IPS-20b (cell line): ENCODE data around the gene PCDHB13.
"Not testable (repeated sequence)": the region's sequence is repeated elsewhere in the genome, so short reads cannot be mapped to it uniquely, and the experiment has no call there.

Experiments
- H3K27ac ChIP-seq: one replicate; pipeline ENCODE4 v1.5.1; 2013; ENCODE audit warnings: low read length
- H3K27me3 ChIP-seq: 2 replicates; pipeline ENCODE4 v1.6.1; 2013; ENCODE audit warnings: mild to moderate bottlenecking, low read length, inconsistent platforms; ENCODE audit not compliant: insufficient read depth
- H3K36me3 ChIP-seq: 2 replicates; pipeline ENCODE4 v1.6.1; 2013; ENCODE audit warnings: low read depth, mild to moderate bottlenecking, inconsistent platforms, low read length, moderate library complexity; ENCODE audit not compliant: insufficient read depth
- H3K4me1 ChIP-seq: 2 replicates; pipeline ENCODE4 v1.6.1; 2013; ENCODE audit warnings: mild to moderate bottlenecking, control low read depth, inconsistent platforms, low read length, moderate library complexity; ENCODE audit not compliant: insufficient read depth
- H3K4me3 ChIP-seq: 2 replicates; pipeline ENCODE4 v1.5.1; 2013; ENCODE audit warnings: mild to moderate bottlenecking, low read length, inconsistent platforms
- H3K9ac ChIP-seq: 2 replicates; pipeline ENCODE4 v1.6.1; 2013; ENCODE audit warnings: low read depth, mild to moderate bottlenecking, inconsistent platforms, low read length, moderate library complexity
- H3K9me3 ChIP-seq: 2 replicates; pipeline ENCODE4 v1.6.1; 2013; ENCODE audit warnings: mild to moderate bottlenecking, low read depth, low read length, inconsistent platforms; ENCODE audit not compliant: insufficient read depth

Gene PCDHB13

GRCh38 chr5:141245250-141245717 is 31.6 kb downstream of the PCDHB13 start, which contains the start of gene PCDHB15:
TSS of gene PCDHB15 (plus strand) at chr5:141245395. CDS start at chr5:141245579, 184 bp downstream.
- Histone ChIP-seq H3K36me3 (no peaks in the 10 kb centered on the region), H3K27me3 (no peaks in the 10 kb centered on the region), H3K4me1 (no peaks in the 10 kb centered on the region), H3K9ac (no peak within 1 kb of the TSS), H3K4me3 (peak within 1 kb of the TSS; percentile 37; the same call in 1 of the 2 replicates), H3K9me3 (peaks cover 91% of the 10 kb centered on the region), H3K27ac (no peak within 1 kb of the TSS)

GRCh38 chr5:141246971-141247370 is 33.3 kb downstream of the PCDHB13 start:
- H3K4me1 ChIP-seq, H3K9ac ChIP-seq, H3K27me3 ChIP-seq, H3K27ac ChIP-seq, H3K4me3 ChIP-seq, H3K36me3 ChIP-seq: not testable (repeated sequence)
- H3K9me3 ChIP-seq = peaks cover 92% of the 10 kb centered on the region

GRCh38 chr5:141247434-141247833 is 33.7 kb downstream of the PCDHB13 start:
- H3K4me3 ChIP-seq, H3K9ac ChIP-seq, H3K27ac ChIP-seq, H3K4me1 ChIP-seq, H3K36me3 ChIP-seq, H3K27me3 ChIP-seq: not testable (repeated sequence)
- H3K9me3 ChIP-seq = peaks cover 91% of the 10 kb centered on the region

GRCh38 chr5:141250576-141250975 is 36.9 kb downstream of the PCDHB13 start:
- Histone ChIP-seq H3K9me3 (peaks cover 92% of the 10 kb centered on the region), H3K9ac (no peak overlapping the region), H3K27me3 (no peaks in the 10 kb centered on the region)

GRCh38 chr5:141258464-141258863 is 44.7 kb downstream of the PCDHB13 start:
- Histone ChIP-seq H3K4me3 (no peak overlapping the region), H3K9ac (no peak overlapping the region), H3K27ac (no peak overlapping the region), H3K9me3 (peaks cover 97% of the 10 kb centered on the region), H3K4me1 (no peaks in the 10 kb centered on the region), H3K27me3 (no peaks in the 10 kb centered on the region), H3K36me3 (no peaks in the 10 kb centered on the region)

More at GRCh38 chr5:141250576-141250975, 36.9 kb downstream of the PCDHB13 start:
- H3K36me3 ChIP-seq = no peaks in the 10 kb centered on the region
- H3K27ac ChIP-seq = no peak overlapping the region
- H3K4me3 ChIP-seq = no peak overlapping the region
- H3K4me1 ChIP-seq = no peaks in the 10 kb centered on the region

- Histone ChIP-seq H3K9ac (no peak overlapping the region), H3K9me3 (peaks cover 96% of the 10 kb centered on the region)
Observed at GRCh38 chr5:141258948-141259347, 45.2 kb downstream of the PCDHB13 start.

GRCh38 chr5:141260458-141261237 is 46.9 kb downstream of the PCDHB13 start:
- H3K4me1 ChIP-seq = no peaks in the 10 kb centered on the region
- no peak overlapping the region for H3K27ac ChIP-seq
- peaks cover 96% of the 10 kb centered on the region for H3K9me3 ChIP-seq
- H3K27me3 ChIP-seq = no peaks in the 10 kb centered on the region
- H3K36me3 ChIP-seq = no peaks in the 10 kb centered on the region
- no peak overlapping the region for H3K4me3 ChIP-seq
- H3K9ac ChIP-seq = no peak overlapping the region

More at GRCh38 chr5:141258948-141259347, 45.2 kb downstream of the PCDHB13 start:
- no peaks in the 10 kb centered on the region for H3K36me3 ChIP-seq
- H3K4me3 ChIP-seq = no peak overlapping the region
- no peaks in the 10 kb centered on the region for H3K4me1 ChIP-seq
- H3K27ac ChIP-seq = no peak overlapping the region
- no peaks in the 10 kb centered on the region for H3K27me3 ChIP-seq

- no peak overlapping the region for H3K27ac ChIP-seq
- peaks cover 96% of the 10 kb centered on the region for H3K9me3 ChIP-seq
- no peak overlapping the region for H3K4me3 ChIP-seq
- H3K36me3 ChIP-seq = no peaks in the 10 kb centered on the region
- H3K4me1 ChIP-seq = no peaks in the 10 kb centered on the region
- H3K27me3 ChIP-seq = no peaks in the 10 kb centered on the region
- H3K9ac ChIP-seq = no peak overlapping the region
Observed at GRCh38 chr5:141261238-141261546, 47.5 kb downstream of the PCDHB13 start.
